Neural crest cell (in vitro differentiated cells): ENCODE results near the gene GLA. TPM values are rescaled to one million over a fixed set of nuclear protein-coding genes. Genes with fewer than 3 reads are reported as not detected.

ENCODE experiments used
- DNase-seq: peaks from one replicate; pipeline ENCODE4 v3.0.0; 2021; ENCODE audit warnings: low read depth, mixed read lengths, low spot score
- H3K27ac Mint-ChIP-seq: one replicate; pipeline ENCODE4 v1.8.0; 2021; ENCODE audit warnings: mild to moderate bottlenecking, mixed read lengths; ENCODE audit not compliant: unreplicated experiment
- H3K27me3 Mint-ChIP-seq: 2 replicates; pipeline ENCODE4 v1.8.0; 2021; ENCODE audit warnings: low read depth, mild to moderate bottlenecking, mixed read lengths
- H3K36me3 Mint-ChIP-seq: 2 replicates; pipeline ENCODE4 v1.8.0; 2021; ENCODE audit warnings: low read depth, mild to moderate bottlenecking, mixed read lengths
- H3K4me1 Mint-ChIP-seq: 2 replicates; pipeline ENCODE4 v1.8.0; 2021; ENCODE audit warnings: mixed read lengths
- H3K4me3 Mint-ChIP-seq: one replicate; pipeline ENCODE4 v1.8.0; 2021; ENCODE audit warnings: mild to moderate bottlenecking, mixed read lengths
- H3K9me3 Mint-ChIP-seq: 2 replicates; pipeline ENCODE4 v1.8.0; 2021; ENCODE audit warnings: mixed read lengths
- CTCF ChIP-seq: fragments of 200-600 bp; sonication (generic); conservative IDR thresholded peaks from 2 replicates; pipeline ENCODE4 v1.5.0; 2021; ENCODE audit warnings: antibody characterized with exemption, mild to moderate bottlenecking
- total RNA-seq: library from RNA; stranded (reverse); gene quantifications from 2 replicates; pipeline ENCODE4 v1.2.1, GENCODE V29; 2021

The GLA gene
- total RNA-seq, 1 donor from 2014 or later, result 50.7 TPM

- H3K36me3 Mint-ChIP-seq, result peaks cover 45% of the 10 kb centered on the region
- H3K4me1 Mint-ChIP-seq, result no peaks in the 10 kb centered on the region
- peaks cover 8% of the 10 kb centered on the region for H3K9me3 Mint-ChIP-seq
- no peak overlapping the region for H3K27ac Mint-ChIP-seq
- H3K27me3 Mint-ChIP-seq, result no peaks in the 10 kb centered on the region
- no peak for DNase-seq
- H3K4me3 Mint-ChIP-seq, result no peak overlapping the region
- no peak for TF ChIP-seq CTCF
These were observed 34.4 kb upstream of the GLA start for GRCh38 chrX:101442085-101442484.

- H3K27me3 Mint-ChIP-seq, result no peaks in the 10 kb centered on the region
- no peak overlapping the region for H3K4me3 Mint-ChIP-seq
- H3K27ac Mint-ChIP-seq, result no peak overlapping the region
- TF ChIP-seq CTCF, result no peak
- no peaks in the 10 kb centered on the region for H3K4me1 Mint-ChIP-seq
- H3K9me3 Mint-ChIP-seq, result peaks cover 10% of the 10 kb centered on the region
- no peak for DNase-seq
- H3K36me3 Mint-ChIP-seq, result peaks cover 35% of the 10 kb centered on the region
These were observed 22.8 kb upstream of the GLA start for GRCh38 chrX:101430457-101431078.

- Mint-ChIP-seq H3K27me3 (no peaks in the 10 kb centered on the region), H3K27ac (no peak overlapping the region), H3K9me3 (peaks cover 13% of the 10 kb centered on the region), H3K36me3 (peaks cover 38% of the 10 kb centered on the region), H3K4me1 (no peaks in the 10 kb centered on the region), H3K4me3 (no peak overlapping the region)
- no peak for TF ChIP-seq CTCF
- DNase-seq, result no peak
These were observed 22.2 kb upstream of the GLA start for GRCh38 chrX:101429934-101430333.

GRCh38 chrX:101427954-101428353 lies 20.2 kb upstream of the GLA start:
- no peaks in the 10 kb centered on the region for H3K4me1 Mint-ChIP-seq
- H3K27me3 Mint-ChIP-seq, result no peaks in the 10 kb centered on the region
- DNase-seq, result no peak
- H3K27ac Mint-ChIP-seq, result no peak overlapping the region
- TF ChIP-seq CTCF, result no peak
- no peak overlapping the region for H3K4me3 Mint-ChIP-seq
- H3K9me3 Mint-ChIP-seq, result peaks cover 10% of the 10 kb centered on the region
- peaks cover 38% of the 10 kb centered on the region for H3K36me3 Mint-ChIP-seq

GRCh38 chrX:101419489-101419888 lies 11.8 kb upstream of the GLA start:
- TF ChIP-seq CTCF, result no peak
- H3K4me3 Mint-ChIP-seq, result peak overlapping the region; percentile 94
- H3K36me3 Mint-ChIP-seq, result peaks cover 9% of the 10 kb centered on the region
- no peak for DNase-seq
- H3K27me3 Mint-ChIP-seq, result no peaks in the 10 kb centered on the region
- peaks cover 35% of the 10 kb centered on the region for H3K4me1 Mint-ChIP-seq
- no peaks in the 10 kb centered on the region for H3K9me3 Mint-ChIP-seq
- no peak overlapping the region for H3K27ac Mint-ChIP-seq
